T-helper 1 cell (primary cell): ENCODE results near the gene RAB25.
A peak's percentile ranks its signal among the peaks of the same experiment; 100 is the strongest.

Source experiments
- DNase-seq, 5 donors: peaks; one replicate each; pipeline ENCODE4 v3.0.0-alpha.2; 2012 to 2020

The RAB25 gene

GRCh38 chr1:156080241-156080862, 19.4 kb downstream of the RAB25 start:
- DNase-seq = no peak

- DNase-seq = no peak
Measured at GRCh38 chr1:156080863-156081179, 19.9 kb downstream of the RAB25 start.

- DNase-seq = no peak
Measured at GRCh38 chr1:156081180-156081916, 20.4 kb downstream of the RAB25 start.

GRCh38 chr1:156081917-156082308, 21.0 kb downstream of the RAB25 start:
- DNase-seq = no peak

GRCh38 chr1:156082309-156083091, 21.5 kb downstream of the RAB25 start, which contains the start of gene MEX3A:
Gene MEX3A, minus strand, starts transcription at chr1:156082465. Its CDS starts 467 bp downstream, at chr1:156081998.
- peak in 4 of 5 donors; percentile 24 to 53 (median 47) for DNase-seq

GRCh38 chr1:156083800-156084790, 23.1 kb downstream of the RAB25 start:
- DNase-seq = no peak

GRCh38 chr1:156086256-156086662, 25.3 kb downstream of the RAB25 start:
- DNase-seq = no peak

- no peak for DNase-seq
Measured at GRCh38 chr1:156089704-156090103, 28.7 kb downstream of the RAB25 start.

GRCh38 chr1:156090138-156090839, 29.3 kb downstream of the RAB25 start:
- no peak for DNase-seq

- peak; percentile 73 to 89 (median 83) for DNase-seq
Measured at GRCh38 chr1:156090840-156091188, 29.9 kb downstream of the RAB25 start.

- no peak for DNase-seq
Measured at GRCh38 chr1:156091610-156092009, 30.6 kb downstream of the RAB25 start.

GRCh38 chr1:156095906-156096508, 35.0 kb downstream of the RAB25 start:
- no peak for DNase-seq

GRCh38 chr1:156096640-156097391, 35.9 kb downstream of the RAB25 start:
- peak; percentile 71 to 96 (median 82) for DNase-seq

GRCh38 chr1:156097499-156098178, 36.7 kb downstream of the RAB25 start:
- DNase-seq = peak in 1 of 5 donors; percentile 44

GRCh38 chr1:156098784-156099183, 37.8 kb downstream of the RAB25 start:
- no peak for DNase-seq

- DNase-seq = no peak
Measured at GRCh38 chr1:156099282-156099681, 38.3 kb downstream of the RAB25 start.

- DNase-seq = no peak
Measured at GRCh38 chr1:156100205-156100995, 39.4 kb downstream of the RAB25 start.

- no peak for DNase-seq
Measured at GRCh38 chr1:156101880-156102279, 40.9 kb downstream of the RAB25 start.
